Ammon's horn (tissue), 1 donor: ENCODE measurements around the gene MINDY2.
"Not testable (repeated sequence)": the region's sequence is repeated elsewhere in the genome, so short reads cannot be mapped to it uniquely, and the experiment has no call there.

Experiments
- DNase-seq: peaks from one replicate; pipeline ENCODE4 v3.0.0-alpha.2; 2016; ENCODE audit warnings: low spot score

The MINDY2 gene

DNA sequence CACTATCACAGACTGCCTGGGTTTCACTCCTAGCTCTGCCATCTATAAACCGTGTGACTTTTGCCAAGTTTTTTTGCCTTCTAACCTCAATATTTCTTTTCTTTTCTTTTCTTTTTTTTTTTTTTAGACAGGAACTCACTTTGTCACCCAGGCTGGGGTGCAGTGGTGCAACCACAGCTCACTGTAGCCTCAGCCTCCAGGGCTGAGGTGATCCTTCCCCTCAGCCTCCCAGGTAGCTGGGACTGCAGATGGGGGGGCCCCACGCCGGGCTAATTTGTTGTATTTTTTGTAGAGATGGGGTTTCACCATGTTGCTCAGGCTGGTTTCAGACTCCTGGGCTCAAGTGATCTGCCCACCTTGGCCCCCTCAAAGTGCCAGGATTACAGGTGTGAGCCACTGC, 18.4 kb upstream of the MINDY2 start:
- DNase-seq, result no peak

DNA sequence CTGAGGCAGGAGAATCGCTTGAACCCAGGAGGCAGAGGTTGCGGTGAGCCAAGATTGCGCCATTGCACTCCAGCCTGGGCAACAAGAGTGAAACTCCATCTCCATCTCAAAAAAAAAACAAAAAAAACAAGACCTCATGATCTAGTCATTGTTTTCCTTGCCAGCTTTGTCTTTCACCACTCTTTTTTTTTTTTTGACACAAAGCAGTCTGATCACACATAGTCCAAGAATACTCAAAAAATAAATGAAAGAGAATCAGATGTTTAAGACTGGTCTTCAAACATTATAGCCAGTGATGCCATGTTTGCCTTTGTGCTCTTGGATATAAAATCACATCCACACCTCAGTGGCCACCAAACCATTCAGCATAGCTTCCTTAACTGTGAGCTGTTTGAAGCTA, 15.8 kb upstream of the MINDY2 start:
- DNase-seq, result no peak

DNA sequence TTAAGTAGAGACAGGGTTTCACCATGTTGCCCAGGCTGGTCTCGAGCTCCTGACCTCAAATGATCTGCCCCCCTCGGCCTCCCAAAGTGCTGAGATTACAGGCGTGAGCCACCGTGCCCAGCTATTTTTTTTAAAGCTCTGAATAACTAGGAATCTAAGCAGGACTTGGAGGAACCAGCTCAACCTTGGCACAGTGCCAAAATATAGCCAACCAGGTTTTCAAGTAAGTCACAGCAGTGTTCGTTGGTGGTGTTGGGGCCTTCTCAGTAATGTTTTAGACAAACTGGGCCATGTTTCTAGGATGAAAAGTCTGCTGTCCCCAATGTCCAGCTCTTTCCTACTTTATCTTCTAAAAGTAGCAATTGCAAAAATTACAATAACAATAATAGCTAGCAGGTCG, 15.1 kb upstream of the MINDY2 start:
- no peak for DNase-seq

DNA sequence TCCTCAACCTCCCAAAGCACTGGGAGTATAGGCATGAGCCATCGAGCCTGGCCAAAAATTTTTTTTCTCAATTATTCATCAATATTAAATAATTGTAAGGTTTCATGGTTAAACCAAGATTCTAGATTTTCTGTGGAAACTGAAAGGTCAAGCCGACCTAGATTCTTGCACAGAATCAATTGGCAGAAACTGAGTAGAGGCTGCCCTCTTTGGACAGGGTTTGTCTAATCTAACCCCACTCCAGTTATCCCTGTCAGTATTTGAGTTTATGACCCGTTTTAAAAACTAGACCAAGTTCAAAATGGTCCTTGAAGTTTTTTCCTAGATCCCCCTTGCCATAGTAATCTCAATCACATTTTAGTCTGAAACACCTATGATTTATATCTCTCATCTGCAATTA, 13.0 kb upstream of the MINDY2 start:
- DNase-seq, result peak; percentile 61

DNA sequence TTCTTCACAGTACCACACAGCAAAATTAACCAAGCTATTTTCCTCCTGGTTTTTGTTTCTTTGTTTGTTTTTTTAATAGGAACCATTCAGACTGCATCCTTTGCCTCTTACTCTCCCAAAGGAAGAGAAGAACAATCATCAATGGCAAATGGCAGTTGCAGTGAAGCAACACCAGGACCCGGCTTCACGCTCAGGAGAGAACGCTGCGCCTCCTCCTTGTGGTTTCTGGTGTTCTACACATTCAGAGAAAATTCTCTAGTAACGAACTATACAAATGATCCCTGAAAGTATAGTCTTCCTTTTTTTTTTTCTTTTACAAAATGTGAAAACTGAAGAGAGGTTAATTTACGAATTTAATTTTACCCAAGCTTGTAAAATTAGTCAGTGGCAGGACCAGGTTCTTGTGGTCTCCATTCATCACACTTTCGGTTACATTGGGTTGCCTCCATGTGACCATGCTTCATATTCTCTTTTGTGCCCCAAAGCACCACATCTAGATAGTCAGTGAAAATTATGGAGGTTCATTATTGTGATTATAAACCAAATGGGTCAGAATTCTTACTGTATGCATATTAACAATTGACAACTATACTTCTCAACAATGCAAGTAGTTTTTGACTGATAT, 10.6 kb upstream of the MINDY2 start:
- DNase-seq, result no peak

DNA sequence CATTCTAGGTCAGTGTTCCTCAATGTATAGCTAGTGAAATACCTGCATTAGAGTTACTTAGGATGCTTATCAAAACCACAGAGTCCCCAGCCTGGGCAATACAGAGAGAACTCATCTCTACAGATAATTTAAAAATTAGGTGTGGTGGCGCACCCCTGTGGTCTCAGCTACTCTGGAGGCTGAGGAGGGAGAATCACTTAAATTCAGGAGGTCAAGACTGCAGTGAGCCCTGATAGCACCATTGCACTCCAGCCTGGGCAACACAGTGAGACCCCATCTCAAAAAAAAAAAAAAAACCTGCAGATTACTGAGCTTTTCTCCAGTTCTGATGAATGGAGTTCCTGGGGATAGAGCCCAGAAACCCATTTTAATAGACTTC, 10.1 kb upstream of the MINDY2 start:
- DNase-seq, result no peak

DNA sequence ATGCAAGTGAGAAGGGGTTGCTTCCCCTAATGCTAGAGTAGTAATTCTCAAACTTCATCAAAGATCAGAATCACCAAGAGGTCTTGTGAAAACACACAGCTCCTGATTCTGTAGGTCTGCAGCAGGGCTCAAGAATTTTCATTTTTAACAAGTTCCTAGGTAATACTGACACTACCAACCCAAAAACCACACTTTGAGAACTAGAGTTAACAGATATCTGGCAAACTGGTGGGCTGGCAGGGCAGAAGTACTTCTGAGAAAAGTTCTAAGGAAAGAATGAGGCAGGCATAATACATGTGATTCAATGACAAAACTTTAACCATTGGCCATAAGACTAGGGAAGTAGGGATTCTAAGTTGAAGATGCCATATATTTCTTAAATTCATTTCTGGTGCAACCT, 8.8 kb upstream of the MINDY2 start:
- DNase-seq, result no peak

DNA sequence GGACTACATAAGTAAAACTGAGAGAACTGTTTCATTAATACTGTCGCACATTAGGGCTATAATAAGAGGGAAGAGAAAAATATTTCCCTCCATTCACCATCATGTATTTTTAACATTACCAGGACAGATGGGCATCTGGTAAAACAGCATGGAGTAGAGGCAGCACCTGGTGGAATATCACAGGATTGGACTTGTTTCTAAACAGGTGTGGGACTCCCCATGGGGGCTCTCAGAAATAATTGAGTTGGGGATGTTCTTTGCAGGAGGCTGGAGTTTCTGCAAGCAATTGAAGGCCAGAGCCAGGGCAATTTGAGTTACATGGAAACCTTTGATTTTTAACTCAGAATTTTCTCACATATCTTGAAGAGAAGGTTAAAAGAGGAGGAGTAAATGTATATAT, 8.4 kb upstream of the MINDY2 start:
- DNase-seq, result no peak

DNA sequence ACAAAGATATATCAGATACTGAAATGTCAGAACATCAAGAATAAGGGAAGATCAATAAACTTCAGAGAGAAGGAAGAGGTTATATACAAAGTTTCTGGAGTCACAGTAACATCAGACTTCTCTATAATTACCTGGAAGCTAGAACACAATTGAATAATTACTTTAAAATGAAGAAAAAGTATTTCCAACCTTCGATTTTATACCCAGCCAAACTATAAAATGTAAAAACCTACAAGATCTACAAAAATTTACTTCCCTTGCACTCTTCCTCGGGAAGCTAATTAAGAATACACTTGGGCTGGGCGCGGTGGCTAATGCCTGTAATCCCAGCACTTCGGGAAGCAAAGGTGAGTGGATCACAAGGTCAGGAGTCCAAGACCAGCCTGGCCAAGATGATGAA, 6.6 kb upstream of the MINDY2 start:
- DNase-seq, result no peak

DNA sequence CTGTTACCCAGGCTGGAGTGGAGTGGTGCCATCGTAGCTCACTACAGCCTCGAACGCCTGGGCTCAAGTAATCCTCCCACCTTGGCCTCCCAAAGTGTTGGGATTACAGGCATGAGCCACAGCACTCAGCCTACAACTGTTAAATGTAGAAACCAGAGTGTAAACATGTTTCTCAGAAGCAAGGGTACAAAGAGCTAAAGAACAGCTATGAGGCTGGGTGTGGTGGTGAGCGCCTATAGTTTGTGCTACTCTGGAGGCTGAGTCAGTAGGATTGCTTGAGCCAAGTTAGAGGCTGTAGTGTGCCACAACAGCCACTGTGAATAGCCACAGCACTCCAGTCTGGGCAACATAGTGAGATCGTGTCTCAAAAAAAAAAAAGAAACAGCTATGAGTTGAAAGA, 4.8 kb upstream of the MINDY2 start:
- no peak for DNase-seq

DNA sequence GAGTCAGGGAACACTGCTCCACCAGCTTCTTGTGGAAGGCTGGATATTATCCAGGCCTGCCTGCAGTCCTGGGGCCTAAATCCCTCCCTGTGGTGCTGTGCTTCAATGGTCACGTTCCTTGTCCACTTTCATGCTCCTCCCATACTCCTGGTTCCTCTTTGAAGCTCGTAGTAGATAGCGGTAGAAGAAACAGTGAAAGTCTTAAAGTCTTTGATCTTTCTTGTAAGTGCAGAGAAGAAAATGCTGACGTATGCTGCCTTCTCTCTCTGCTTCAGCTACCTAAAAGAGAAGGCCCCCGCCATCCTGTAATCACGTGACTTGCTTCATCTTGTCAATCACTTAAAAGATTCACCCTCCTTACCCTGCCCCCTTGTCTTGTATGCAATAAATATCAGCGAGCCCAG, 2.5 kb upstream of the MINDY2 start:
- not testable (repeated sequence) for DNase-seq

DNA sequence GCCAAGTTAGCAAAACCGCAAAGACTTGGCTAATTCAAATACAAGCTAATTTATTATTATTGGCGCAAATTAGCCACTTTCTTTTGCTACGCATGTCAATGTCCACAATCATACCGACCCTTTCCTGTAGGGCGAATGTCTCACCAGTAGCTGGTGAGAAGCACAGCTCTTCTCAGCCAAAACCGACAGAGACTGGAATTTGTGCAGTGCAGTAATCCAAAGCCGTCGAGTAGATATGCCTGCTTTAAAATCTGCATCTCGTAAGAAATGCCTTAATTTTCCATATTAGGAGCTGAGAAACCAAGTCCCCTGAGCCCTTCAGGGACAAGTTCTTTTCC, 614 bp upstream of the MINDY2 start:
- no peak for DNase-seq

DNA sequence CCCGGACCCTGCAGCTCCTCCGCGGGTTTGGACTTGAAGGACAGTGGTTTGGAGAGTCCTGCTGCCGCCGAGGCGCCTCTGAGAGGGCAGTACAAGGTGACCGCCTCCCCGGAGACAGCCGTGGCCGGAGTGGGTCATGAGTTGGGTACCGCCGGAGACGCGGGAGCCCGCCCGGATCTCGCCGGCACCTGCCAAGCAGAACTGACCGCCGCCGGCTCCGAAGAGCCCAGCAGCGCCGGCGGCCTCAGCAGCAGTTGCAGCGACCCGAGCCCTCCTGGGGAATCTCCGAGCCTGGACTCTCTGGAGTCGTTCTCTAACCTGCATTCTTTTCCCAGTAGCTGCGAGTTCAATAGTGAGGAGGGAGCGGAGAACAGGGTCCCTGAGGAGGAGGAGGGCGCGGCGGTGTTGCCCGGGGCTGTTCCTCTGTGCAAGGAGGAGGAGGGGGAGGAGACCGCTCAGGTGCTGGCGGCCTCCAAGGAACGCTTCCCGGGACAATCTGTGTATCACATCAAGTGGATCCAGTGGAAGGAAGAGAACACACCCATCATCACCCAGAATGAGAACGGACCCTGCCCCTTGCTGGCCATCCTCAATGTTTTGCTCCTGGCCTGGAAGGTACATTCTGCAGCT, 634 bp downstream of the MINDY2 start:
- DNase-seq, result peak; percentile 58

DNA sequence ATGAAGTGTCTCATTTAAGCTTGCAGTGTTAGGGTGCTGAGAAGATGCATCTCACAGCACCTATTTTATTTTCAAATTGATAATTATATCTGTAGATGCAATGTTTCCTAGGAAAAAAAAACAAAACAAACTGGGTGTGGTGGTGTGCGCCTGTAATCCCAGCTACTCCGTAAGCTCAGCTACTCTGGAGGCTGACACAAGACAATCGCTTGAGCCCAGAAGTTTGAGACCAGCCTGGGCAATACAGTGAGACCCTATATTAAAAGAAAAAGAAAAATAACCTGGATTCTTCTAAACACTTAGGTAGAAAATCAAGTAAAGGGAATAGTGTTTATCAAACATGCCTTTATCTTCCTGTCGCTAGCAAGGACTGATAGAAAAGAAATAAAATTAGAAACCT, 1.9 kb downstream of the MINDY2 start:
- DNase-seq, result no peak

DNA sequence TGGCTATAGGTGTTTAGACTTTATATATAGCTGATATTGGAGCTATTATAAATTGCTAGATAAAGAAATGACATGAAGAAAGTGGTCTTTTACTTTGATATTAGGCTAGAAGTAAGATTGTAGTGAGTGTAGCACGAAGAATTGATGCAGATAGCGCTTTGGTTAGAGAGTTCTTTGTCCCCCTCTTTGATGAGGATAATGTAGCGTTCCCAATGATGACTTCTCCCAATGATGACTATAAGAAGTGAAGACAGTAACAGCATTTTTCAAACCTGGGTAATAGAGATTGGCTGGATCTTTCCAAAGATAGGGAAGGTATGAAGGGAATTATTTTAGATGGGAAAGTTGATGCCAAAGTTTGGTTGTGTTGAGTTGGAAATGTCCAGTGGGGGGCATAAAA, 4.3 kb downstream of the MINDY2 start:
- no peak for DNase-seq

DNA sequence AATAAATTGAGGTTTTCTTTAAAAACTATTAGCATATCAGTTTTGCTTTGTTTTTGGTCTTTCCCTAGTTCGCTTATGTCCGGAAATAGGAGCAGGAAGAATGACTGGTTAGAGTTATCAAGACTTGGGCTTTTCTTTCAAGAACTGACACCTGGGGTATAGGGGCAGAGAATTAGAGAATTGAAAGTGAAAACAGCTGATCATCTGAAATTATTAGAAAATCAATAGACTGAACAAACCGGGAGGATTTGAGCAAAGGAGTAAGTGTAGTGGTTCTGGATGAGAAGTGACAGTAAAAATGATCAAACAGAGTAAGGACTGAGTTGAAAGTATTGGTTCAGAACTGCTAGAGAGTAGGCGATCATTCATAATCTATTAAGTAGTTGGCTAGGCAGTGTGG, 6.0 kb downstream of the MINDY2 start:
- DNase-seq, result no peak

DNA sequence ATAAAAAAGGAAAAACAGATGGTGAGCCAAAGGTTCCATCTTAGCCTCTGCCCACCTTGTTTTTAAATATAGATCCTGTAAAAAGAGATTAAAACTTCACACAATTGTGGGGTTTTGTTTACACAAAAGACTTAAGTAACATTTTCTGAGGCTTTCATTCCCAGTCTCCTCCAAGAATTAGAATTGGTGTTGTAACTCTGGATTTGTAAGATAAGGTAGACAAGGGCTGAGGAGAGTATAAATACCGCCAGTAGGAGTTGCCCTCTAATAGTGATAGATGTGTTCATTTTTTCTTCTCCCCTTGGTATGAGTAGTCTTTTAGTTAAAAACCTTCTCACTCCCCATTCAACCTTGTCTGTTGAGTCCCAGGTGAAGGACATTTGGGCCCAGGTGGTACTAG, 8.5 kb downstream of the MINDY2 start:
- DNase-seq, result no peak

DNA sequence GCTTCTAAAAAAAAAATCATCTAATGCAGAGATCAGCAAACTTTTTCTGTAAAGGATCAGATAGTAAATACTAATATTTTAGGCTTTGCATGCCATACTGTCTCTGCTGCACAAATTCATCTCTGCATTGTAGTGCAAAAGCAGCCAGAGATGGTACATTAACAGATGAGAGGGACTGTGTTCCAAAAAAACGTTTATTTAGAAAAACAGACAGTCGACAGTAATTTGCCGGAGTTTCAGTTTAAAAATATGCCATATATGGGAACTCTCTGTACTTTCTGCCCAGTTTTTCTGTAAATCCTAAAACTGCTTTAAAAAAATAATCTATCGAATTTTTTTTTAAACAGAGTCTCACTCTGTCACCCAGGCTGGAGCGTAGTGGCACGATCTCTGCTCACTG, 14.3 kb downstream of the MINDY2 start:
- DNase-seq, result peak; percentile 21

DNA sequence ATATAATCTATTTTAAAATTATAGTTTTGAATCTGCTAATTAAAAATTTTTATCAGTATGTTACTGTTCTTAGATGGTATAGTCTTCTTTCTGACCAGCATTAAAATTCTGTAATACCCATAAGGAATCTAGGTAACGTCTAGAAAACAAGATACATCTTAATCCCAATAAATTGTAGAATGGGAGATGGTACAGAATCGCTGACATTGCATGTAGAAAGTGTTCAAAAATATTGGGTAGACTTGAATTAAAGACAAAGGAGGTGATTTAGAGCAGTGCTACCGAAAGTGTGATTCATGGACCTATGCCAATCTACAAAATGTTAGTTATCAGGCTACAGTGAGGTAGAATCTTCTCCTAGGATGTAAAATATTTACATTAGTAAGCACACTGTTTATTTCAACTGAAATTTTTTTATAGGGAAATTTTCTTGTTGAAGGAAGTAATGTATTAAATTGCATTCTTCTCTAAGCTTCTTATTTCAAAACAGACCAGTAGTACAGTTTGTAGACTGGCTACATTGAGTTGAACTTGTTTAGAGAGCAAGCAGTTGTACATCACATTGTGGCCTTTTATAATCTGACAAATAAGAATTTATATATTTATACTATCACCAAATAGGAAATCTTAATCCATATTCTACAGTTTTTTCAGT, 17.1 kb downstream of the MINDY2 start:
- DNase-seq, result no peak

DNA sequence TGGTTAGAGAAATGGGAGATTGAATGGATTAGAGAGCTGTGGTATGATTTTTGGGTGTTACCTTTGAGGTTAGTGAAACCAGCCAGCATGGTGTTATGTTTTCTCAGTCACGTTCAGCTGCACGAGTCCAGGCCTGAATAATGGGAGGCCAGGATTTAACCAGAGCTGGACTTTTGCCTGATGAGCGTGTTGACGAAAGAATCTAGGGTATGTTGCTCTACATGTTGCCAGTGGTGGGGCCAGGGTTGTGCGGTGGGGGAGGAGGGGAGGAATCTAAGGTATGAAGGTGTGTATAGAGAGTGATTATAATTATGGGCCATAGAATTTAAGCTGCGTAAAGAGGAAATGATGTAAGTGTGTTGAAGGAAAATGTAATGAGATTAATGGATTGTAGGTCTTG, 22.8 kb downstream of the MINDY2 start:
- no peak for DNase-seq

DNA sequence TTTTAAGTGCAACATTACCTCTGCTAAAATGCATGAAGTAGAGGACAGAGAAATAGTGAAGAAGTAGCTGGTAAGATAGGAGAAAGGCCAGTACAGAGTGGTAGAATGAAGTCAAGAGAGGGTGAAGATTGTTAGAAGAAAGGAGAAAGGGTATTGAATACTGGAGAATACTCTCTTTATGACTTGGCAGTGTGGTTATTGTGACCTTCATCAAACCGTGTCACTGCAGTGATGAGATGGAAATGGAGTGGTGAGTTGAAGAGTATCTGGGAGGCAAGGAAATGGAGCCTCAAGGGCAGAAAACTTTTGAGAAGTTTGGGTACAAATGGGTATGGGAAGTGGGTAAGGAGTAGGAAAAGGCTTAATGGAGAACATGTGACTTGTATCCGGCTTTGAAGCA, 24.7 kb downstream of the MINDY2 start:
- DNase-seq, result no peak

DNA sequence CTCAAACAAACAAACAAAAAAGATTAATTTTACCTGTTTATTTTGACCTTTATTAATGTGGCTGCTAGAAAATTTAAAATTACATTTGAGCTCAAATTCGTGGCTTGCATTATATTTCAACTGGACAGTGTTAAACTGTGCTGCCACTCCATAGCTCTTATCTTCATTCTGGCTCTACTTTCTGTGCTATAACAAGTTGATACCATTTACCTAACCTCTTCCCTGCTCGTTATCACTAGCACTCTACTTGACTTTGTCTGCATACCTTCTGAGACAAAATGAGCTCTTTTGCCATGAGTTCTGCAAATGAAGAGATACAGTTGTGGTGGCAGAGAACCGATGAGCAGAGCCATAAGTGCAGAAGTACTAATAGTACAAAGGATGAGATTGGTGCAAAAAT, 26.4 kb downstream of the MINDY2 start:
- DNase-seq, result no peak

DNA sequence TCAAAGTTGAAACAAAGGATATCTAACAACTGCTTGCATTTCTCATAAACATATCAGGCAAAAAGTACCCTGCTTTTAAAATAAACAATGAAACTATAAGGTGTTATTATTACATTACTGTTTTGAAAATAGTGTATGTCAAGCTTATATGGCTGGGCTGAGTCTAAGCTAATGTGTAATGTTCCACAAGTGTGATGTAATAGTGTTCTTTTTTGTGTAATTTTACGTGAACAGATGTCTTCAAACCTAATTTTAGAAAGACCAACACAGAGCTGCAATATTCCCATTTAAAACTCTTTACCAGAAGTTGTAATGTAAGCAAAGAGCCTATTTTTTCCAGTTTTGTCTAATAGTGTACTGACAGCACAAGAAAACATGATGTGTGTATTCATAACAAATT, 34.0 kb downstream of the MINDY2 start:
- DNase-seq, result no peak

DNA sequence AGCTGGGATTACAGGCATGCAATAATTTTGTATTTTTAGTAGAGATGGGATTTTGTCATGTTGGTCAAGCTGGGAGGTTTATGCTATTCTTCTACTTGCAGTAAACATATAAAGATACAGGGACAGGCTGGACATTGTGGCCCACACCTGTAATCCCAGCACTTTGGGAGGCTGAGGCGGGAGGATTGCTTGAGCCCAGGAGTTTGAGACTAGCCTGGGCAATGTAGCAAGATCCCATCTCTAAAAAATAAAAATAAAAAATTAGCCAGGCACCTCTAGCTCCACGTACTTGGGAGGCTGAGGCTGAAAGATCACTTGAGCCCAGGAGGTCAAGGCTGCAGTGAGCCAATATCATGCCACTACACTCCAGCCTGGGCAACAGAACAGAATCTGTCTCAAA, 52.2 kb downstream of the MINDY2 start:
- not testable (repeated sequence) for DNase-seq
